SU-DHL-6 (cell line): ENCODE data around the gene TXNRD3.

ENCODE experiments used
- H2AFZ ChIP-seq: fragments of 200-600 bp; sonication (generic); 2 replicates; pipeline ENCODE4 v1.6.1; 2014; ENCODE audit warnings: low read depth, mild to moderate bottlenecking, moderate library complexity, mixed read lengths, antibody characterized with exemption, low read length; ENCODE audit not compliant: severe bottlenecking
- H3F3A ChIP-seq: fragments of 200-600 bp; shearing (Covaris generic); 2 replicates; pipeline ENCODE4 v1.6.0; 2016; ENCODE audit warnings: antibody characterized with exemption, mild to moderate bottlenecking; ENCODE audit not compliant: insufficient read depth
- H3K27ac ChIP-seq: fragments of 200-600 bp; sonication (generic); 2 replicates; pipeline ENCODE4 v1.5.1; 2016; ENCODE audit warnings: low read depth, mild to moderate bottlenecking, low read length, moderate library complexity, mixed read lengths
- H3K27me3 ChIP-seq: fragments of 200-600 bp; sonication (generic), shearing (Covaris generic); 2 replicates; pipeline ENCODE4 v1.6.0; 2014; ENCODE audit warnings: mild to moderate bottlenecking, low read length
- H3K36me3 ChIP-seq: fragments of 200-600 bp; sonication (generic); 2 replicates; pipeline ENCODE4 v1.6.1; 2014; ENCODE audit warnings: mild to moderate bottlenecking, low read length, mixed read lengths
- H3K4me2 ChIP-seq: fragments of 300-600, 200-600 bp; shearing (Covaris generic), sonication (generic); 2 replicates; pipeline ENCODE4 v1.6.0; 2014; ENCODE audit warnings: low read length, low read depth, mild to moderate bottlenecking; ENCODE audit not compliant: poor library complexity, severe bottlenecking
- H3K4me3 ChIP-seq: fragments of 200-600 bp; sonication (generic); 2 replicates; pipeline ENCODE4 v1.5.1; 2014; ENCODE audit warnings: antibody characterized with exemption, low read length, mild to moderate bottlenecking, mixed read lengths; ENCODE audit not compliant: insufficient read depth, poor library complexity, severe bottlenecking
- H3K79me2 ChIP-seq: fragments of 200-600 bp; sonication (generic); 2 replicates; pipeline ENCODE4 v1.6.1; 2014; ENCODE audit warnings: mild to moderate bottlenecking, low read length, moderate library complexity; ENCODE audit not compliant: insufficient read depth
- H3K9ac ChIP-seq: fragments of 200-600 bp; sonication (generic); 2 replicates; pipeline ENCODE4 v1.7.0; 2014; ENCODE audit warnings: mild to moderate bottlenecking, low read length
- H3K9me2 ChIP-seq: fragments of 200-600 bp; sonication (generic); replicated peaks from 2 replicates; pipeline ENCODE4 v1.6.1; 2014; ENCODE audit warnings: low read length; ENCODE audit not compliant: insufficient read depth
- H3K9me3 ChIP-seq: fragments of 200-600 bp; sonication (generic); 2 replicates; pipeline ENCODE4 v1.6.1; 2014; ENCODE audit warnings: low read length, mixed read lengths; ENCODE audit not compliant: insufficient read depth
- H4K20me1 ChIP-seq: fragments of 200-600 bp; sonication (generic); 2 replicates; pipeline ENCODE4 v1.6.1; 2014; ENCODE audit warnings: low read depth, mild to moderate bottlenecking, antibody characterized with exemption, low read length, moderate library complexity, mixed read lengths
- CTCF ChIP-seq: fragments of 200-600 bp; sonication (generic); IDR thresholded peaks from one replicate; pipeline ENCODE4 v1.5.1; 2017; ENCODE audit warnings: antibody characterized with exemption, mild to moderate bottlenecking, low read length, moderate library complexity; ENCODE audit not compliant: insufficient read depth, poor library complexity, severe bottlenecking
- EZH2phosphoT487 ChIP-seq: fragments of 200-600 bp; sonication (generic), shearing (Covaris generic); conservative IDR thresholded peaks from 2 replicates; pipeline ENCODE4 v1.6.1; 2018; ENCODE audit warnings: mild to moderate bottlenecking, antibody characterized with exemption, low read length, moderate library complexity, mixed read lengths

The TXNRD3 gene

DNA sequence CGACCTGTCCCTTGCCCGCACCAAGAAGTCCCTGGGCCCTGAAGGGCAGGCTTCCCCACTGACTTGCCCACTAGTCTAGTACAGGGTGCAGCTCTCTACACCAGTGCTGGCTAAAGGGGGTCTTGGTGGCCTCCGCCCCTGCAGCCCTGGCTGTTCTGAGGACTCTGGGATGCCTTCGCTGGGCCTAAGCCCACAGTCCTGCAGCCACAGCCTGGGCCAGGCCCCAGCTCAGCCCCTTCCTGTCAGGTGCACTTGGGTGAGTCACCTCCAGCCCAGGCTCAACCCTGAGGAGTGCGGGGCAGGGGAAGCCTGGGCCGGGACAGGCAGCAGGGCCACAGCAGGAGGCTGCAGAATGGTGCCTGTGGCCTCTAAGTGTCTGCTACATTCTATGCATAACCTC is 97.2 kb downstream of the TXNRD3 start:
- Histone ChIP-seq H3K9me3 (no peaks in the 10 kb centered on the region), H3K27ac (no peak overlapping the region), H3K4me3 (no peak overlapping the region), H3K9me2 (no peaks in the 10 kb centered on the region), H3F3A (no peaks in the 10 kb centered on the region), H4K20me1 (no peaks in the 10 kb centered on the region), H3K27me3 (no peaks in the 10 kb centered on the region), H2AFZ (no peak overlapping the region), H3K9ac (no peak overlapping the region), H3K4me2 (no peak overlapping the region), H3K79me2 (no peaks in the 10 kb centered on the region), H3K36me3 (no peaks in the 10 kb centered on the region)
- TF ChIP-seq CTCF: no peak
- TF ChIP-seq EZH2phosphoT487: no peak

GRCh38 chr3:126557415-126557745 is 97.5 kb downstream of the TXNRD3 start:
- Histone ChIP-seq H3K4me2 (no peak overlapping the region), H3F3A (no peaks in the 10 kb centered on the region), H2AFZ (no peak overlapping the region), H3K27me3 (no peaks in the 10 kb centered on the region), H3K9ac (no peak overlapping the region), H3K9me2 (no peaks in the 10 kb centered on the region), H3K4me3 (no peak overlapping the region), H3K36me3 (no peaks in the 10 kb centered on the region), H3K9me3 (no peaks in the 10 kb centered on the region), H3K79me2 (no peaks in the 10 kb centered on the region), H3K27ac (no peak overlapping the region), H4K20me1 (no peaks in the 10 kb centered on the region)
- no peak for TF ChIP-seq EZH2phosphoT487
- no peak for TF ChIP-seq CTCF
